HepG2 (cell line): Measurements from ENCODE around the gene HYAL1. TPM values are rescaled to one million over a fixed set of nuclear protein-coding genes. Genes with fewer than 3 reads are reported as not detected.

Experiments used
- ADNP ChIP-seq: sonication (generic); formaldehyde crosslinking; IDR thresholded peaks from 2 replicates; pipeline ENCODE4 v1.4.0; 2020; ENCODE audit warnings: missing genetic modification reagents
- ATF2 ChIP-seq: sonication (generic); formaldehyde crosslinking; IDR thresholded peaks from 2 replicates; pipeline ENCODE4 v1.4.0; 2020; ENCODE audit warnings: missing genetic modification reagents
- CAMTA2 ChIP-seq: sonication (generic); formaldehyde crosslinking; IDR thresholded peaks from 2 replicates; pipeline ENCODE4 v1.4.0; 2020; ENCODE audit warnings: mild to moderate bottlenecking, missing genetic modification reagents, borderline replicate concordance
- CHD4 ChIP-seq: fragments of 200-600 bp; sonication (generic); IDR thresholded peaks from 2 replicates; pipeline ENCODE4 v1.7.0; 2017; ENCODE audit warnings: mild to moderate bottlenecking, low read length, borderline replicate concordance
- ERF ChIP-seq: IDR thresholded peaks from 2 replicates; pipeline ENCODE4 v1.6.1; 2018; ENCODE audit warnings: missing biosample characterization, missing genetic modification reagents
- MXD4 ChIP-seq: IDR thresholded peaks from 2 replicates; pipeline ENCODE4 v1.6.1; 2016; ENCODE audit warnings: mild to moderate bottlenecking, missing biosample characterization, missing genetic modification reagents
- NR2F1 ChIP-seq, 2 experiments: fragments of 450-650 bp in 1 of 2; formaldehyde crosslinking in 1 of 2; IDR thresholded peaks; 2 replicates each; pipeline versions ENCODE4 v1.5.0 to v1.6.1; 2016 to 2020; ENCODE audit warnings: mild to moderate bottlenecking in 1 of 2, missing compliant biosample characterization in 1 of 2, missing genetic modification reagents in 1 of 2, moderate library complexity in 1 of 2
- NR3C1 ChIP-seq: sonication (generic); formaldehyde crosslinking; IDR thresholded peaks from 2 replicates; pipeline ENCODE4 v1.4.0; 2020; ENCODE audit warnings: missing genetic modification reagents
- PAX8 ChIP-seq: sonication (generic); formaldehyde crosslinking; IDR thresholded peaks from 2 replicates; pipeline ENCODE4 v1.8.0; 2022; ENCODE audit warnings: mild to moderate bottlenecking, missing genetic modification reagents, borderline replicate concordance
- PRMT3 ChIP-seq: sonication (generic); formaldehyde crosslinking; IDR thresholded peaks from 2 replicates; pipeline ENCODE4 v1.8.1; 2022; ENCODE audit warnings: low read depth, mild to moderate bottlenecking, moderate library complexity, missing genetic modification reagents, borderline replicate concordance
- RORA ChIP-seq: sonication (generic); formaldehyde crosslinking; IDR thresholded peaks from 2 replicates; pipeline ENCODE4 v1.5.0; 2020; ENCODE audit warnings: mild to moderate bottlenecking, missing genetic modification reagents, moderate library complexity
- SALL2 ChIP-seq: sonication (generic); formaldehyde crosslinking; IDR thresholded peaks from 2 replicates; pipeline ENCODE4 v1.8.1; 2023; ENCODE audit warnings: mild to moderate bottlenecking, missing genetic modification reagents, inconsistent platforms
- SMYD3 ChIP-seq: sonication (generic); formaldehyde crosslinking; IDR thresholded peaks from 2 replicates; pipeline ENCODE4 v1.8.1; 2023; ENCODE audit warnings: mild to moderate bottlenecking, missing genetic modification reagents
- SP1 ChIP-seq, 2 experiments: fragments of 450-650 bp in 1 of 2; sonication (generic) in 1 of 2; formaldehyde crosslinking in 1 of 2; IDR thresholded peaks; 2 replicates each; pipeline versions ENCODE4 v1.4.0 to v1.6.1; 2016 to 2020; ENCODE audit warnings: missing genetic modification reagents in 1 of 2
- SP5 ChIP-seq: IDR thresholded peaks from 2 replicates; pipeline ENCODE4 v1.6.1; 2016; ENCODE audit warnings: low read depth, borderline replicate concordance
- STAT6 ChIP-seq: sonication (generic); formaldehyde crosslinking; IDR thresholded peaks from 2 replicates; pipeline ENCODE4 v1.4.0; 2020; ENCODE audit warnings: missing genetic modification reagents, mild to moderate bottlenecking, borderline replicate concordance
- TFE3 ChIP-seq: IDR thresholded peaks from 2 replicates; pipeline ENCODE4 v1.6.1; 2016
- TMF1 ChIP-seq: sonication (generic); formaldehyde crosslinking; IDR thresholded peaks from 2 replicates; pipeline ENCODE4 v1.8.1; 2022; ENCODE audit warnings: low read depth, missing genetic modification reagents
- ZBED4 ChIP-seq: sonication (generic); formaldehyde crosslinking; IDR thresholded peaks from 2 replicates; pipeline ENCODE4 v1.4.0; 2020; ENCODE audit warnings: missing genetic modification reagents, borderline replicate concordance
- polyA plus RNA-seq, 8 experiments: library from polyadenylated mRNA; depleted of rRNA in 3 of 8; stranded (reverse) in 7 of 8; unstranded in 1 of 8; fragments of >200 nt; fragmentation: Illumina TruSeq in 4 of 8; extraction: Trizol in 4 of 8; gene quantifications; 2 replicates each; pipeline versions ENCODE4 v1.2.1 to v1.2.3, GENCODE V29; 2011 to 2016; ENCODE audit warnings: low read depth in 4 of 8, missing spikeins in 1 of 8, mixed read lengths in 1 of 8; ENCODE audit not compliant: insufficient read depth in 1 of 8
- total RNA-seq, 5 experiments: library from RNA; depleted of rRNA; stranded (reverse); fragments of >200 nt; fragmentation: Illumina TruSeq; extraction: Trizol; gene quantifications; 2 replicates each; pipeline ENCODE4 v1.2.3, GENCODE V29; 2016; ENCODE audit warnings: low read depth in 1 of 5

Gene HYAL1
- total and polyA plus RNA-seq, 2 of the 13 experiments (the other 11 are each of a cell fraction or from before 2014, with no cell fraction given), result 76.5 to 193 TPM

- TF ChIP-seq PRMT3 (CRISPR knock-in tag), result 0 out of 2 replicates have a peak, but pooled peaks have one; percentile 80
- no peak for TF ChIP-seq TFE3 (CRISPR knock-in tag)
- TF ChIP-seq SMYD3 (CRISPR knock-in tag), result peak; percentile 45; the same call in 1 of the 2 replicates
- TF ChIP-seq CAMTA2, result no peak
- no peak for TF ChIP-seq NR2F1 (CRISPR knock-in tag; IDR thresholded peaks at IDR 0.05)
- no peak for TF ChIP-seq NR3C1 (CRISPR knock-in tag)
- TF ChIP-seq MXD4 (CRISPR knock-in tag), result peak; percentile 43; the same call in 1 of the 2 replicates
- 0 out of 2 replicates have a peak, but pooled peaks have one; percentile 8 for TF ChIP-seq TMF1
- 0 out of 2 replicates have a peak, but pooled peaks have one; percentile 43 for TF ChIP-seq STAT6 (CRISPR knock-in tag)
- no peak for TF ChIP-seq SP1 (IDR thresholded peaks at IDR 0.05)
- peak; percentile 82 for TF ChIP-seq SP1 (CRISPR knock-in tag; IDR thresholded peaks at IDR 0.05)
- no peak for TF ChIP-seq ADNP
- TF ChIP-seq PAX8 (CRISPR knock-in tag), result no peak
- TF ChIP-seq ERF (CRISPR knock-in tag), result peak; percentile 77; the same call in 1 of the 2 replicates
- TF ChIP-seq SALL2, result no peak; the same call in 1 of the 2 replicates
- TF ChIP-seq ZBED4 (CRISPR knock-in tag), result no peak
- no peak for TF ChIP-seq RORA (CRISPR knock-in tag)
- TF ChIP-seq CHD4, result peak; percentile 38; the same call in 1 of the 2 replicates
- TF ChIP-seq SP5 (CRISPR knock-in tag), result peak; percentile 72
- no peak for TF ChIP-seq ATF2 (CRISPR knock-in tag)
Measured at GRCh38 chr3:50298836-50299637, 4.3 kb downstream of the HYAL1 start, which contains the start of the genes HYAL3 and NAA80 (continued).
